Activated CD4-positive, CD25-positive, alpha-beta regulatory T cell treated with anti-CD3 and anti-CD28 coated beads, Interleukin-2, amount 50 U/mL, for 72 hours (primary cell): ENCODE data around the gene PWWP2B.

Source experiments
- DNase-seq: peaks from one replicate; pipeline ENCODE4 v3.0.0; 2021

PWWP2B gene

GRCh38 chr10:132461103-132461682, 64.2 kb downstream of the PWWP2B start:
- DNase-seq, result no peak

DNA sequence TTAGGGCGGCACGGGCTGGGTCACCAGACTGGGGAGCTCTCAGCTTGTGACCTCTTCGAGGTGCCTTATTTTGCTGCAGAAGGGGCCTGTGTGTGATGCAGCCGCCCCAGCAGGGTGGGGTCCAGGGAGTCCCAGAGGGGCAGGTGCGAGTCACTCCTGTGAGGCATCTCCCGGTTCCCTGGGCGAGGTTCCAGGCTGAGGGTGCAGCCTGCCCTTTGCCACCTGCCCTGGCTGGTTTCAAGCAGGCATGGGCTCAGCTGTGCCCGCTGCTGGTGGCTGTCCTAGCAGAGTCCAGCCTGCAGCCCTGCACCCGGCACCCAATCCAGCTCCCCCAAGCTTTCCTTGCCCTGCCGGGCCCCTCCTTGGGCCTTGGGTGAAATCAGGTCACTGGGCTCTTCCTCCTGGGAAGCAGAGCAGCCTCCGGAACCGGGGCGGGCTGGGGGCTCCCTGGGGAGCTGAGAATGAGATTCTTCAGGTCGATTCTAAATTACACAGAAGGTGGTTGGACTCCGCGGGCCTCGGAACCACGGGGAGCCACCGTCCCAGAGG, 64.8 kb downstream of the PWWP2B start:
- DNase-seq, result no peak

DNA sequence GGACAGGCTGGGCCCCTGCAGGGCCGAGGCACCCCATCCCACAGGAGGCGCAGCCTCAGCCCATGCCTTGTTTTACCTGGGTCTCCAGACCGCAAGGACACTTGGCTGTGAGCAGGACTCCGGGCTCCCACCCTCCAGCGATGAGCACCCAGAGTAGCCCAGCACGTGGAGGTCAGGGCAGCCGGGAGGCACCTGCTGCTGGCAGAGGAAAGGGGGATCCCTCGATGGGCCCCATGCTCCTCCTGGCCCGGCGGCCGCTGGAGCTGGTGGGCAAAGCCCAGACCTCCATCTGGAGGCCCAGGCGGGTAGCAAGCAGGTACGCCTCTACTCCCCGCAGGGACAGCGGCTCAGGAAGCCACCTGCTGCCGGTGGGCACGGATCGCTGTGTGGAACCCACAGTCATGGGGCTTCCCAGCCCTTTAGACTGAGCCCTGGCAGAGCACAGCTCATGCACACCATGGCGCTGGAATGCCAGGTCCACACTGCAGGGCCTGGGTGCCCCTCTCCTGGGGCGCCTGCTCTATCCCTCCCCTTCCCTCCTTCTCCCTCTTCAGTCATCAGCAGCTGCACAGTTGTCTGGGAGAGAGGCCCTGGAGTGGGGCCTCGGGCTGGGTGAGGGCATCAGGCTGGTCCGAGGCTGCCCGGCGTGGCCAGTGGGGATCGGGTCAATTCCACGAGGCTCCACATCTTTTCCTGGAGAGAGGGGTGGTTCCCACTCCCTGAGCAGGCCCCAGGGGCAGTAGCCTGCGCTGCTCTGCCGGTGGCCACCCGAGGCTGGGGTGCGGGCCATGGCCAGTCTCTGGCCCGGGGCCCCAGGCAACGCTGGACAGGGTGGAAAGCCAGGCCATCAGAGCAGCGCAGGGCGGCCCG, 65.7 kb downstream of the PWWP2B start:
- DNase-seq, result no peak

GRCh38 chr10:132463333-132464255, 66.6 kb downstream of the PWWP2B start:
- no peak for DNase-seq

- DNase-seq, result no peak
Observed at GRCh38 chr10:132464256-132465192, 67.5 kb downstream of the PWWP2B start.

DNA sequence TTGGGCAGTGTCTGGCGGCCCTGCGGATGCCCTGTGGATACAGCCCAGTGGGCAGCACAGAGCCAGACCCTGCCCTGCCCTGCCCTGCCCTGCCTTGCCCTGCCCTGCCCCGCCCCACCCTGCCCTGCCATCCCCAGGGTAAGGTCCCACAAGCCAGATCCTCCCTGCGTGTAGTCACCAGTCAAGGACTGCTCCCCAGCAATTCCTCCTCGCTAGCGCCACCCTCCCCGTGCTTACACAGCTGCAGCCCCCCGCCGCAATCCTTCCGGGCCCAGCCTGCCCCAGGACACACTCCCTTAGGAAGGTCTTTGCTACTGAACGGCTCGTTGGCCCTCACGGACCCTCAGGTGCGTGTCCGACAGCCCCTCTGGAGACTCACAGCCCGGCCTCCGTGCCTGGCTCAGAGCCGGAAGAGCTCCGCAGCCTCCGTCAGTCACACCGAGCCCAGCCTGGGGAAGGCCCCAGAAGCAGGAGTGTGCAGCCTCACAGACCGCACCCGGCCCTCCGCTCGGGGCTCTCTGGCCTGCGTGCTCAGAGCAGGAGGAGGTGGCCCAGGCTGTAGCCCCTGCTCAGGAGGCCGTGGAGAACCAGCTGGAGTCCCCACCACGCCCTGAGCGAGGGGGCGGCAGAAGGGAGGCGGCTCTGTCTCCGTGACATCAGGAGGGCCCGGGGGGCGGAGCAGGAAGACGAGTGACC, 68.3 kb downstream of the PWWP2B start:
- no peak for DNase-seq

- DNase-seq, result no peak
Observed at GRCh38 chr10:132465889-132466519, 69.0 kb downstream of the PWWP2B start.

DNA sequence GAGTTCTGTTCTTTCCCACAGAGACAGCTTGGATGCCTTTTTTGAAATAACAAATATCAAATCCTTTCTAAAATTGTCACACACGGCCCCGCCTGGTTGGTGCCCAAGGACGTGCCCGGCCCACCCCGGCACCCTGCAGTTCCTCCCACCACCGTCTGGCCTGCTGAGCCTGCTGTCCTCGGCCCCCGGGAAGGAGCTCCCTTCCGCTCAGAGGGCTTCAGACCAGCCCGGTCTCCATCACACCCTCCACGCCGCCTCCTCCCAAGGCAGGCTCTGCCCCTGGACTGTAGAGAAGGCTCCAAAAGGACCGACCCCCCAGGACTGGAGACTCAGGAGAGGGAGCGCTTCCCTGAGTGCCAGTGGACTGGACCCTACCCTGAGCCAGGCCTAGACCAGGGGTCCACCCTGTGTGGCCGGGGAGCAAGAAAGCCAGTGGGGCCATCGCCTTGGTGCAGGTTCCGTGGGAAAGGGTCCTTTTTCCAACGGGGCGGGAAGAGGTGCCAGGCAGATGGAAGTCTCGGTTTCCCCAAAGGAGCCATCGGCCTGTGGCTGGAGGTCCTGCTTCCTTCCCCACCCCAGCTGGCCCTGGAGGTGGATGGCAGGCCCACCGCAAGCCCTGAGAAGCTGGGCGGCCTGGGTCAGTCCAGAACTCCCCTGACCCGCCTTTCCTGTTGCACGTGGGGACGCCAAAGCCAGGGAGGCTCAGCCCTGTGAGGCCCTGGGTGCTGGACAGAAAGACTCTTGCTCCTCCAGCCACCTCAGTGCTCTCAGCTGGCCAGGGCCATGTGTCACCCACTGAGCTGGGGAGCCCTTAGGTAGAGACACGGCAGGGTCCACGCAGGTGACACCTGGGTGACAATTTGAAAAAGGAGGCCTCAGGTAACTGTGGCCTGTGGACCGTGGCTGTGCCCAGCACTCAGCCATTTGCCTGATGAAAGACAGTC, 69.8 kb downstream of the PWWP2B start:
- no peak for DNase-seq
